ENCODE measurements around the gene KRT85. TPM values are rescaled to one million over a fixed set of nuclear protein-coding genes. Genes with fewer than 3 reads are reported as not detected.
A peak's percentile ranks its signal among the peaks of the same experiment; 100 is the strongest.

Gene KRT85
- total and polyA plus RNA-seq, 2 of the 4 experiments (the other 2 are of a cell fraction), result not detected

DNA sequence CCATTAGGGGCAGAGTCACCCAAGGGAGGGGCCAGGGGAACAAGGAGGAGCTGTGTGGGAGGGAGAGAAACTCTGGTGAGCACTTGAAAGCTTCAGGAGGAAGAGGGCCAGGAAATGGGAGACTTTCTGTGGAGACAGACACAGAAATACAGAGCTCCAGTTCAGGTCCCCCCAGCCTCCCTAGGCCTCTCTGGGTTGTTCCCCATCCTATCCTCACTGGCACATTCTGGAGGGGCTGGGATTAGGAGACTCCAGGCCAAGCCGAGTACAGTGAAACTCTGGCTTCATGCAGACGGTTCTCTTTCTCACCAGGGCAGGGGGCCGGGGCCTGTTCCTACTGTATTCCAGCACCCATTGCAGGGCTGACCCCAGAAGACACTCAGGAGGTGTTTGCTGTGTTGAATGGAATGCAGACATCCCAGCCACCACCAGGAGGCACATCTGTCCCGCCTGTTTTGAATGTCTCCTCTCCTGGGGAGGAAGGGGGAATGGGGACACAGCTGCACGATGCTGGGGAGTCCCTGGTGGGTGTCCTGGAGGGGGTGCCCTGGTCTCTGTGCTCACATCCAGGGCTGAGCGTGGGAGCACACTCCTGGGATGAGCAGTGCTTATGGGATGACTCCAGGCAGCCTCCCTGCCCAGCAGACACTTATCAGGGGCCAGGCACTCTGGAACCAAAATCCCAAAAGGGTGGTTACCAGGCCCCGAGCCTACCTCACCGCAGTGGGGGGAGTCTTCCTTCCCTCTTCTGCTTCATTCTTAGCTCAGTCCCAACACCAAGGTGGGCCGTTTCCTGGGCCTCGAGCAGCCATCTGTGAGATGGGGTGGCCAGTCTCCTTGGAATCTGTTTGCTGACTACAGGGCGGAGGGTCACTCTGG, 23.7 kb upstream of the KRT85 start:
- CTCF ChIA-PET, result interaction anchor here (1.0 kb wide), 1 partner anchor 15 kb away, joined by 3 read pairs; no protein-coding TSS in a partner anchor
- no peak overlapping the region for H2BK20ac ChIP-seq (ENCODE audit: low read depth, low read length)
- H3K9ac ChIP-seq (ENCODE audit: low read depth, low read length), result no peak overlapping the region
- no peak overlapping the region for H3K4me3 ChIP-seq (ENCODE audit: insufficient read depth, low read depth, low read length)
- no peak overlapping the region for H4K91ac ChIP-seq (ENCODE audit: insufficient read depth, low read depth, low read length)
- no peak overlapping the region for H3K4me2 ChIP-seq (ENCODE audit: low read depth, low read length)
- no peak overlapping the region for H3K14ac ChIP-seq (replicated peaks; ENCODE audit: low read depth, low read length)
- in situ Hi-C loops (cut with MboI; ENCODE audit: low sequenced_read_pairs) (no loop called here), dilution Hi-C loops (cut with HindIII; ENCODE audit: low sequenced_read_pairs, unreplicated experiment) (no loop called here), intact Hi-C loops (cut with micrococcal nuclease) (loop anchor here (5.0 kb wide), 1 partner anchor 481 kb away; no protein-coding TSS in a partner anchor)
- H3K23ac ChIP-seq (ENCODE audit: low read depth, low read length), result no peak overlapping the region
- no peaks in the 10 kb centered on the region for H3K4me1 ChIP-seq (ENCODE audit: control insufficient read depth, insufficient read depth, low read length)
- H2AFZ ChIP-seq (replicated peaks; ENCODE audit: low read length, poor library complexity), result no peak overlapping the region
- H3K56ac ChIP-seq (ENCODE audit: extremely low read depth, insufficient read depth, low read length), result no peak overlapping the region
- H2AK5ac ChIP-seq (ENCODE audit: low read depth, low read length), result no peak overlapping the region
- H3K18ac ChIP-seq (ENCODE audit: low read depth, low read length), result no peak overlapping the region
- H4K20me1 ChIP-seq (ENCODE audit: insufficient read depth, low read length), result no peaks in the 10 kb centered on the region
- TF ChIP-seq, protein P1, sequence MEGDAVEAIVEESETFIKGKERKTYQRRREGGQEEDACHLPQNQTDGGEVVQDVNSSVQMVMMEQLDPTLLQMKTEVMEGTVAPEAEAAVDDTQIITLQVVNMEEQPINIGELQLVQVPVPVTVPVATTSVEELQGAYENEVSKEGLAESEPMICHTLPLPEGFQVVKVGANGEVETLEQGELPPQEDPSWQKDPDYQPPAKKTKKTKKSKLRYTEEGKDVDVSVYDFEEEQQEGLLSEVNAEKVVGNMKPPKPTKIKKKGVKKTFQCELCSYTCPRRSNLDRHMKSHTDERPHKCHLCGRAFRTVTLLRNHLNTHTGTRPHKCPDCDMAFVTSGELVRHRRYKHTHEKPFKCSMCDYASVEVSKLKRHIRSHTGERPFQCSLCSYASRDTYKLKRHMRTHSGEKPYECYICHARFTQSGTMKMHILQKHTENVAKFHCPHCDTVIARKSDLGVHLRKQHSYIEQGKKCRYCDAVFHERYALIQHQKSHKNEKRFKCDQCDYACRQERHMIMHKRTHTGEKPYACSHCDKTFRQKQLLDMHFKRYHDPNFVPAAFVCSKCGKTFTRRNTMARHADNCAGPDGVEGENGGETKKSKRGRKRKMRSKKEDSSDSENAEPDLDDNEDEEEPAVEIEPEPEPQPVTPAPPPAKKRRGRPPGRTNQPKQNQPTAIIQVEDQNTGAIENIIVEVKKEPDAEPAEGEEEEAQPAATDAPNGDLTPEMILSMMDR (conservative IDR thresholded peaks at IDR 0.05; ENCODE audit: low read depth, low read length), result peak; percentile 41
- TF ChIP-seq MXI1 (IDR thresholded peaks at IDR 0.05; ENCODE audit: borderline replicate concordance, low read depth, low read length) (no peak), CHD1 (IDR thresholded peaks at IDR 0.05; ENCODE audit: low read depth, low read length) (no peak), BHLHE40 (IDR thresholded peaks at IDR 0.05; ENCODE audit: low read depth, low read length) (no peak), NFE2L2 (IDR thresholded peaks at IDR 0.05; ENCODE audit: low read depth, low read length) (no peak), POLR2A (IDR thresholded peaks at IDR 0.05; ENCODE audit: low read depth, low read length) (no peak), FOS (IDR thresholded peaks at IDR 0.05; ENCODE audit: low read depth, low read length) (no peak), CEBPB (IDR thresholded peaks at IDR 0.05; ENCODE audit: low read depth, low read length) (no peak), RAD21 (IDR thresholded peaks at IDR 0.05; ENCODE audit: low read length) (peak; percentile 54), RCOR1 (IDR thresholded peaks at IDR 0.05; ENCODE audit: insufficient replicate concordance, low read length) (no peak), SMC3 (IDR thresholded peaks at IDR 0.05; ENCODE audit: low read depth, low read length) (peak; percentile 52), RFX5 (IDR thresholded peaks at IDR 0.05; ENCODE audit: low read depth, low read length) (no peak), MAFK (IDR thresholded peaks at IDR 0.05; ENCODE audit: low read depth, low read length) (no peak)
- TF ChIP-seq, protein P2, sequence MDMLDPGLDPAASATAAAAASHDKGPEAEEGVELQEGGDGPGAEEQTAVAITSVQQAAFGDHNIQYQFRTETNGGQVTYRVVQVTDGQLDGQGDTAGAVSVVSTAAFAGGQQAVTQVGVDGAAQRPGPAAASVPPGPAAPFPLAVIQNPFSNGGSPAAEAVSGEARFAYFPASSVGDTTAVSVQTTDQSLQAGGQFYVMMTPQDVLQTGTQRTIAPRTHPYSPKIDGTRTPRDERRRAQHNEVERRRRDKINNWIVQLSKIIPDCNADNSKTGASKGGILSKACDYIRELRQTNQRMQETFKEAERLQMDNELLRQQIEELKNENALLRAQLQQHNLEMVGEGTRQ (IDR thresholded peaks at IDR 0.05; ENCODE audit: low read depth, low read length), result no peak
- TF ChIP-seq, protein P3, sequence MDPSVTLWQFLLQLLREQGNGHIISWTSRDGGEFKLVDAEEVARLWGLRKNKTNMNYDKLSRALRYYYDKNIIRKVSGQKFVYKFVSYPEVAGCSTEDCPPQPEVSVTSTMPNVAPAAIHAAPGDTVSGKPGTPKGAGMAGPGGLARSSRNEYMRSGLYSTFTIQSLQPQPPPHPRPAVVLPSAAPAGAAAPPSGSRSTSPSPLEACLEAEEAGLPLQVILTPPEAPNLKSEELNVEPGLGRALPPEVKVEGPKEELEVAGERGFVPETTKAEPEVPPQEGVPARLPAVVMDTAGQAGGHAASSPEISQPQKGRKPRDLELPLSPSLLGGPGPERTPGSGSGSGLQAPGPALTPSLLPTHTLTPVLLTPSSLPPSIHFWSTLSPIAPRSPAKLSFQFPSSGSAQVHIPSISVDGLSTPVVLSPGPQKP (IDR thresholded peaks at IDR 0.05; ENCODE audit: borderline replicate concordance, low read depth, low read length), result no peak
- H3K4ac ChIP-seq (ENCODE audit: low read depth, low read length), result no peak overlapping the region
- no peak overlapping the region for H2BK15ac ChIP-seq (ENCODE audit: low read depth, low read length)
- no peak overlapping the region for H4K5ac ChIP-seq (ENCODE audit: low read depth, low read length)
- ATAC-seq (ENCODE audit: low read depth), result peak; percentile 57; the same call in 1 of the 2 replicates
- H3K9me1 ChIP-seq (ENCODE audit: insufficient read depth, low read length), result no peaks in the 10 kb centered on the region
- H3K36me3 ChIP-seq (ENCODE audit: control insufficient read depth, insufficient read depth, low read length), result no peaks in the 10 kb centered on the region
- WGBS, 2 experiments (ENCODE audit: extremely low coverage in 2 of 2, insufficient read length in 1 of 2), result 67% methylated on average over 1 of the region's 11 CpGs; no CpG with 5 or more reads in 1 of the 2 experiments
- BruUV-seq (replicated peaks), result no TSS peak
- POLR2A ChIA-PET (ENCODE audit: unreplicated experiment), result no interaction called here
- no peaks in the 10 kb centered on the region for H3K79me1 ChIP-seq (ENCODE audit: low read depth in 1 of 2, low read length in 2 of 2)
- no peak overlapping the region for H2BK5ac ChIP-seq (ENCODE audit: low read depth, low read length, poor library complexity, severe bottlenecking)
- no peaks in the 10 kb centered on the region for H3K9me3 ChIP-seq (ENCODE audit: control insufficient read depth, insufficient read depth, low read length)
- DNase-seq, result peak; percentile 13
- no peak overlapping the region for H2BK120ac ChIP-seq (ENCODE audit: low read depth, low read length)
- no peak overlapping the region for H4K8ac ChIP-seq (ENCODE audit: low read depth in 2 of 2, low read length in 2 of 2)
- H3K27ac ChIP-seq (ENCODE audit: insufficient read depth, low read length), result no peak overlapping the region
- no peak overlapping the region for H2AK9ac ChIP-seq (replicated peaks; ENCODE audit: low read depth, low read length, poor library complexity)
- peaks cover 44% of the 10 kb centered on the region for H3K27me3 ChIP-seq (ENCODE audit: control insufficient read depth, insufficient read depth, low read length)
